HG02938 (cell line): ENCODE data around the gene KRT15.

ENCODE experiments used
- ATAC-seq: cut with Tn5 transposase; IDR thresholded peaks from one replicate; pipeline ENCODE4 v1.9.1; 2021; ENCODE audit warnings: mild to moderate bottlenecking, moderate library complexity; ENCODE audit not compliant: unreplicated experiment

The KRT15 gene

DNA sequence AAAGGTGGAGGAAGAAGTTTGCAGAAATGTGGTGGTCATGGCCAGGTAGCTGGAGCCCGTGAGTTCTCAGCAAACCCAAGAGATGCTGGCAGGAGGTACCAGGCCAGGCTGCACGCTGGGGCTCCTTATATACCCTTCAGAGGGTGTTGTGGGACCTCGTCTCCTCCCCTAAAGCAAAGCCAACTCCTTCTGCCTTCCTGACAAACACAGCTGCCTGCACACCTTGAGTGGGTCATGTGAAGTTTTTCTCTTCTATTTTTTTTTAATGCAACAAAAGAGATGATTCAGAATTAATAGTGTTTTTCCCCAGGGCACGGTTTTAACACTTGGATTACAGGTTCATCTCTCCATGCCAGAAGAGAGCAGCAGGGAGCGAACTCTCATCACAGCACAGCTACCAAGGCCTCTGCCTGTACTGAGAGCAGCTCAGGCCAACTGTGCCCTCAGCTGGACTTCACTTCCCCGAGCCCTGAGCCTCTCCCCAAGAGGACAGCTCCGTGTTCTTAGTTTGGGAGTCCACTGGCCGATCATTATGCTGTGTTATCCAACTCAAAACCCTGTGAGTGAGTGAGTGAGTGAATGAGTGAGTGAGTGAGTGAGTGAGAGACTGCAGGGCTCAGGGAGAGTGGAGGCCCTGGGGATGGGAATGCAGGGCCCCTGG is at the start of gene KRT15:
Gene KRT15 (minus strand): TSS at position 102 of the 661 bp plus-strand sequence. CDS start 63 bp downstream, at position 39.
- ATAC-seq = no peak

DNA sequence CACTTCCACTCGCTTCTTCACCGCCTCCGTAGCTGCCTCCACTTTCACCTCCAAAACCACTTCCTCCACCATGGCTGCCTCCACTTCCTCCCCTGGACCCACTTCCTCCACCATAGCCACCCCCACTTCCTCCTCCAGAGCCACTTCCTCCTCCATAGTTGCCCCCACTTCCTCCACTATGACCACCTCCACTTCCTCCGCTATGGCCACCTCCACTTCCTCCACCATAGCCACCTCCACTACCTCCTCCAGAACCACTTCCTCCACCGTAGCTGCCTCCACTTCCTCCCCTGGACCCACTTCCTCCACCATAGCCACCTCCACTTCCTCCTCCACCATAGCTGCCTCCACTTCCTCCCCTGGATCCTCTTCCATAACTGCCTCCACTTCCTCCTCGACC is 48.6 kb upstream of the KRT15 start:
- ATAC-seq = no peak

GRCh38 chr17:41565338-41565737 is 46.6 kb upstream of the KRT15 start:
- ATAC-seq = no peak

- no peak for ATAC-seq
Measured at GRCh38 chr17:41563607-41564170, 45.0 kb upstream of the KRT15 start.

DNA sequence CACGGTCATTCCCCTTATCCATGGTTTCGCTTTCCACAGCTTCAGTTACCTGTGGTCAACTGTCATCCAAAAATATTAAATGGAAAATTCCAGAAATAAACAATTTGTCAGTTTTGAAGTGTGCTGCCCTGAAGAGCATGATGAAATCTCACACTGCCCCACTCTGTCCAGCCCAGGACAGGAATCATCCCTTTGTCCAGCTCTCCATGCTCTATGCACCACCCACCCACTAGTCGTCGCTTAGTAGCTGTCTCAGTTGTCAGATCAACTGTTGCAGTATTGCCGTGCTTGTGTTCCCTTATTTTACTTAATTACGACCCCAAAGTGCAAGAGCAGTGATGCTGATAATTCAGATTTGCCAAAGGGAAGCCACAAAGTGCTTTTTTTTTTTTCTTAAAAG is 42.9 kb upstream of the KRT15 start:
- ATAC-seq = no peak

- no peak for ATAC-seq
Measured at GRCh38 chr17:41559548-41559947, 40.9 kb upstream of the KRT15 start.

DNA sequence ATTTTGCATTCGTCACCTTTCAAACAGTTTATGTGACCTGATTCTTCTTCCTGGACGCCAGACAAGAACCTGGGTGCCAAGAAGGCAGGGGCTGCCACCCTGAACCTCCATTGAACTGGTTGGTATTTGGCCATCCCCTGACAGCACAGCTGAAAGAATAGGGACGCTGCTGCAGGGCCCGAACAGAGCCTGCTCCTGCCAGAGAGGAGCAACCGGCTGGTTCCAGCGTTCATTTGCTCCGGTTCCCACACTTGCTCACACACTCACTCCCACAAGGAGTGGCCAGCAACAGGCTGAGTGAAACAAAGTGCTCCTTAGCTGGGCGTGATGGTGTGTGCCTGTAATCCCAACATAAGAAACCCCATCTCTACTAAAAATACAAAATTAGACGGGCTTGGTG is 38.2 kb upstream of the KRT15 start:
- ATAC-seq = no peak

GRCh38 chr17:41556306-41556705 is 37.6 kb upstream of the KRT15 start:
- ATAC-seq = no peak

DNA sequence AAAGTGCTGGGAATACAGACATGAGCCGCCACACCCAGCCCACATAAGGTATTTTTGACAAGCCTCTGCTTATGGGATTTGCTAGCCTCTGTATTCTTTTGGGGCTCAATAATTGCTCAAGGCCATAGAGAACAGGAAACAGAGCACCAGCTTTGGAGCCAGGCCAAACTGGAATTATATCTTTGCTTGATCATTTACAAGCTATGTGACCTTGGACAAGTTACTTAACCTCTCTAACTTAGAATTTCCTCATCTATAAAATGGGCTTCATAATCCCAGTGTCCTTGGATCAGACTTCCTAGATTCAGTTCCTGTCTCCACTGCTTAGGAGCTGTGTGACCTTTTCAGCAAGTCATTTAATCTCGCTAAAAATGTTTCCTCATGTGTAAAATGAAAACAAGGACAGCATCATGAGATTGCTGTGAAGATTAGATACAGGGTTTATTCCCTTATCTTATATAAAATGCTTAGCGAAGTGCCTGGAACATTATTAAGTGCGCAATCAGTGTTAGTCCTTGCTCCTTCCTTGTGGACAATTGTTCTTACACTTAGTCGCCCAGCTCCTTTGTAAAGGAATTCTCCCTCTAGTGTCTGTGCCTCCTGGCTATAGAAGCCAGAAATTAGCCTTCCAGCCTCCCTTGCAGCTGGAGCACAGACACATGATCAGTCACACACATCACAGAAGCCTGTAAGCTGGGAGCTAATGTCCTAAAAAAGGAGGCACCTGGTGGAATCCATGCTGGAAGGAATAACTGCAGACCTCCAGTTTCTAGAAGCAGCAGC is 36.6 kb upstream of the KRT15 start:
- ATAC-seq = no peak

DNA sequence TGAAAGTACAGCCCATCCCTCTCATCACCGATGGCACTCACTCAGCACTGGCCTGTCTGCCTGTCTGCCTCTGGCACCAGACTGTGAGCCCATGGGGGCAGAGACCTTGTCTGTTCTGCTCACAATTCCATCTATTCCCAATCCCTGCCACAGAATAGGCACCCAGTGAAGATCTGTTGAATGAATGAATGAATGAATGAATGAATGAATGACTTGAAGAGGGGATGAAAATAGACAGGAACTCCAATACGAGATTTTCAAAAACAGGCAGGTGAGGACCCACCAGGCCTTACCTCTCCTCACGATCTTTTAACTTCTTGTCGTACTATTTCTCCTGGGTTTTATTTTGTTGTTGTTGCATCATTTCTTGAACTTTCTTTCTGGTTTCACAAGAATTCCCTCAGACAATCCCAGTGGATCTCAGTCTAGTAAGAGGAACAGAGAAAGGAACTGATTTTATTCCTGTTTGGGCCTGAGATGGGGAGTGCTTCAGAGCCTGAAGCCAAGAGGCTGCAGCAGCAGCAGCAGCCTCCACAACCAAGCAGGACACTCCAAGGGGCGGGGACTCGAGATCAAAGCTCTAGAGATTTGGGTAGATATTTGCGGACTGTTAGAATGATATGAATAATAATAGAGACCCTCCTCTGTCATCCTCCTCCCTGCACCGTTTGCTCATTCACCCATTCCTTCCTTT is 35.4 kb upstream of the KRT15 start:
- no peak for ATAC-seq

- ATAC-seq = no peak
Measured at GRCh38 chr17:41553176-41553575, 34.5 kb upstream of the KRT15 start.

GRCh38 chr17:41552455-41552854 is 33.8 kb upstream of the KRT15 start:
- no peak for ATAC-seq

GRCh38 chr17:41551365-41551764 is 32.7 kb upstream of the KRT15 start:
- no peak for ATAC-seq

- ATAC-seq = no peak
Measured at GRCh38 chr17:41549596-41550039, 30.9 kb upstream of the KRT15 start.

GRCh38 chr17:41548844-41549595 is 30.3 kb upstream of the KRT15 start:
- no peak for ATAC-seq

GRCh38 chr17:41547921-41548843 is 29.5 kb upstream of the KRT15 start:
- ATAC-seq = no peak

GRCh38 chr17:41547378-41547841 is 28.7 kb upstream of the KRT15 start:
- ATAC-seq = no peak

- no peak for ATAC-seq
Measured at GRCh38 chr17:41546819-41547218, 28.1 kb upstream of the KRT15 start.

DNA sequence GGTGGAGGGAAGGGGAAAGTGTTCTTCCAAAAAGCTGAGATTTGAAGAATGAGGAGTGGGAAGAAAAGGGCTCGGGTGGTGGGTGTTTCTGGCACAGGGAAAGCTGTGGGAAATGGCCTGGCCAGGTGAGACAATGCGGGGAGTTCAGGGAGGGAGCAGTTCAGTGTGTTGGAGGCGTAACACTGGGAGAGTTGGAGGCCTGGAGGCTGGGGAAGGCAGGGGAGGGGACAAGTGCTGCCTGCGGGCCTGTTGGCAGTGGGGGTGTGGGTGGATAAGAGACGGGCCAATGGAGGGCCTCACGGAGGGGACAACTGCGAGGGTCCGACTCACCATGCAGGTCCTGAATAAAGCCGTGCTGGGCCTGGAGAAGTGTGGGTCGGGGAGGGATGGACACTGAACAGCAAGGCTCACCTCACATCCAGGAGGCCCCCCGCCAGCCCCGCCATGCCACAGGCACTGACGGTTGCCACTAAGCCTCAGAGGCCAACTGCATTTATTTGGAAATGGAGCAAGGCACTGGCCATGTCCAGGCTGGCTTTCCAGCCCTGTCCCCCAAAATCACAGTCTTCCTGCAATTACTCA is 27.2 kb upstream of the KRT15 start:
- ATAC-seq = no peak
